Measurements from ENCODE around the gene ELOVL1.

- TF ChIP-seq POLR2AphosphoS5 (IDR thresholded peaks at IDR 0.05) (no peak), CTCF (IDR thresholded peaks at IDR 0.05) (no peak)
Observed at GRCh38 chr1:43372172-43372571, 4.4 kb upstream of the ELOVL1 start.
